ENCODE results near the gene PDE7B. TPM values are rescaled to one million over a fixed set of nuclear protein-coding genes. Genes with fewer than 3 reads are reported as not detected.

Gene PDE7B
- total and polyA plus RNA-seq, 2 donors from 2014 or later: 4.6 to 15.4 TPM

DNA sequence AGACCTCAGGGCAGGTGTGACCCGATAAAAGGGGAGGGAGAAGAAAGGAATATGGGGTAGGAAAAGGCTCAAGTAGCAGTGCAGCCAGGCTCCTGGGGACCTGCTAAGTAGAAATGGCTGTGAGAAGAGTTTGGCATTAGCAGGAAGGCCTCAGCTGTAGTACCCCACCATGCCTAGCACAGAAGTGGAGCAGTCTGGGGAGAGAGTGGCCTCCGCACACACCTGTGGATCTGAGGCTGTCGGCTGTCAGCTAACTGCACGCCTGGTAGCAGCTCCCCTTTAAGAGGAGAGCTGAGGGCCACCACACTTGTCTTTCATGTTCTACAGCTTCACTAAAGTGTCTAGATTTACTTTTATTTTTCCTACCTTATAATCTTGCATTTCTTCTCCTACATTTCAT is 24.6 kb downstream of the PDE7B start:
- no peaks in the 10 kb centered on the region for H3K36me3 ChIP-seq (ENCODE audit: control insufficient read depth in 2 of 3, insufficient read depth in 3 of 3, low read length in 3 of 3)
- H3K4me3 ChIP-seq (ENCODE audit: low read length in 3 of 3): no peak overlapping the region
- H3K27ac ChIP-seq (ENCODE audit: low read depth in 2 of 2, low read length in 2 of 2): no peak overlapping the region
- H3K4me1 ChIP-seq (ENCODE audit: control insufficient read depth in 2 of 3, insufficient read depth in 2 of 3, low read depth in 1 of 3, low read length in 3 of 3): peaks cover 0 to 5% (median 0%) of the 10 kb centered on the region in 3 donors
- no peak for TF ChIP-seq CTCF (IDR thresholded peaks at IDR 0.05; ENCODE audit: borderline replicate concordance, extremely low read depth, insufficient read depth)
- H3K27me3 ChIP-seq (ENCODE audit: control insufficient read depth, insufficient read depth, low read length): no peaks in the 10 kb centered on the region
- H3K9ac ChIP-seq (ENCODE audit: low read length in 3 of 3): no peak overlapping the region
- DNase-seq (no peak), FAIRE-seq (no peak)
- H3K9me3 ChIP-seq (ENCODE audit: control insufficient read depth in 2 of 3, insufficient read depth in 1 of 3, low read length in 3 of 3): no peaks in the 10 kb centered on the region
- intact Hi-C loops (cut with DNase I): no loop called here

- no peak for TF ChIP-seq CTCF (IDR thresholded peaks at IDR 0.05; ENCODE audit: borderline replicate concordance, extremely low read depth, insufficient read depth)
- Histone ChIP-seq H3K36me3 (ENCODE audit: control insufficient read depth in 2 of 3, insufficient read depth in 3 of 3, low read length in 3 of 3) (no peaks in the 10 kb centered on the region), H3K27me3 (ENCODE audit: control insufficient read depth, insufficient read depth, low read length) (no peaks in the 10 kb centered on the region), H3K9ac (ENCODE audit: low read length in 3 of 3) (no peak overlapping the region), H3K4me1 (ENCODE audit: control insufficient read depth in 2 of 3, insufficient read depth in 2 of 3, low read depth in 1 of 3, low read length in 3 of 3) (peaks cover 0 to 5% (median 0%) of the 10 kb centered on the region in 3 donors), H3K4me3 (ENCODE audit: low read length in 3 of 3) (no peak overlapping the region), H3K27ac (ENCODE audit: low read depth in 2 of 2, low read length in 2 of 2) (no peak overlapping the region), H3K9me3 (ENCODE audit: control insufficient read depth in 2 of 3, insufficient read depth in 1 of 3, low read length in 3 of 3) (no peaks in the 10 kb centered on the region)
- DNase-seq (no peak), FAIRE-seq (no peak)
- intact Hi-C loops (cut with DNase I): no loop called here
Measured at GRCh38 chr6:135877666-135878065, 26.2 kb downstream of the PDE7B start.

- no peak for TF ChIP-seq CTCF (IDR thresholded peaks at IDR 0.05; ENCODE audit: borderline replicate concordance, extremely low read depth, insufficient read depth)
- intact Hi-C loops (cut with DNase I): no loop called here
- no peaks in the 10 kb centered on the region for H3K27me3 ChIP-seq (ENCODE audit: control insufficient read depth, insufficient read depth, low read length)
- H3K4me3 ChIP-seq (ENCODE audit: low read length in 3 of 3): peak overlapping the region in 2 of 3 donors; percentile 43 to 54
- DNase-seq: no peak
- H3K27ac ChIP-seq (ENCODE audit: low read depth in 2 of 2, low read length in 2 of 2): peak overlapping the region; percentile 7 to 41
- no peaks in the 10 kb centered on the region for H3K9me3 ChIP-seq (ENCODE audit: control insufficient read depth in 2 of 3, insufficient read depth in 1 of 3, low read length in 3 of 3)
- H3K9ac ChIP-seq (ENCODE audit: low read length in 3 of 3): peak overlapping the region in 2 of 3 donors; percentile 10 to 20
- H3K36me3 ChIP-seq (ENCODE audit: control insufficient read depth in 2 of 3, insufficient read depth in 3 of 3, low read length in 3 of 3): no peaks in the 10 kb centered on the region
- peaks cover 0 to 5% (median 0%) of the 10 kb centered on the region in 3 donors for H3K4me1 ChIP-seq (ENCODE audit: control insufficient read depth in 2 of 3, insufficient read depth in 2 of 3, low read depth in 1 of 3, low read length in 3 of 3)
- no peak for FAIRE-seq
Measured at GRCh38 chr6:135880066-135880972, 28.8 kb downstream of the PDE7B start.

Measured in kidney (tissue), 14 donors.